Right kidney (tissue), 1 donor: ENCODE results near the gene SLC22A31.
A peak's percentile ranks its signal among the peaks of the same experiment; 100 is the strongest.
"Not testable (repeated sequence)": the region's sequence is repeated elsewhere in the genome, so short reads cannot be mapped to it uniquely, and the experiment has no call there.

Experiments used
- DNase-seq: peaks from one replicate; pipeline ENCODE4 v3.0.0-alpha.2; 2016

Gene SLC22A31

DNA sequence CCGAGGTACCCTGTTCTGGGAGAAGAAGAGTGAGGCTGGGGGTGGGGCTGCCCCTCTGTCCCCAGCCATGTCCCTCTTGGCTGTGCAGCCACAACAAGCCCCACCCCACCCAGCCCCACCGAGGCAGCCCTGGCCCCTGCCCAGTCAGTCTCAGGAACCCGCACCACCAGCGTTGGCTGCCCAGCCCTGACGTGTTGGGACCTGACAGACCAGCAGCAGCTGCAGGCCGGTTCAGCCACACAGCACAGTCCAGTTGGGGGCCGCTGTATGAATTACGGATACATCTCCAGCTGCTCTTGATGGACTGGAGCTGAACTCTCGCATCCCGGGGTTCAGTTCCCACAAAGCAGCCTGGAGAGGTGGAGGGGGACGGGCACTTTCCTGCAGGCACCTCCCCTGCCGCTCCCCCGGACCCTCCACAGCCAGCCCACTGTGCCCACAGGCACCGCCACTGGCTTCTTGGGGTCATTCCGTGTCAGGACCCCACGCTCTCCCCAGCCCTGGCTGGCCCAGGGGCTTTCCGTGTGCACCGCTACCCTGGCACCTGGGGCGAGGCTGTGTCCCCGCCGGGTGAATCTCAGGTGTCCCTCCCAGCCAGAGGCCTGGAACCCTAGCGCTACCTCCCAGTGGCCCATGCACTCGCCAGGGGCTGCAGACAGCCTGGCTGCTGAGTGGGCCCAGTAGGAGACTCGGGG is 21.7 kb downstream of the SLC22A31 start:
- no peak for DNase-seq

GRCh38 chr16:89177501-89177900 is 22.8 kb downstream of the SLC22A31 start:
- no peak for DNase-seq

DNA sequence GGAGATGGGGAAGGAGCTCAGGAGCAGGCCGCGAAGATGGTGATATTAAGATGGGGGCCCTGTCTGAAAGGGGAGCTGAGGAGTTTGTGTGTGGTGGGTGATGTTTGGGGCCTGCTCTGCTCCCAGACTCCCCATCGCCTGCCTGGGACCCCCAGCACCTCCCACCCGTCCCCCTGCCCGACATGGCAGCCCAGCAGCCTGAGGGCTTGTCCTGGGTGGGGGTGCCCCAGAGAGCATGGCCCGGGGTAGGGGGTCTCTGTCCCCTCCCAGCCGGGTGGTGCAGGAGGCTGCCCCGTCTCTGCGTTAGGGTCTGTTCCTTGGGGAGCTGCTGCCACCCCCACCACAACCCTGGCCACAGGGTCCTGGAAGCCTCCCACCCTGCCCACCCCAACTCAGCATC is 23.6 kb downstream of the SLC22A31 start:
- no peak for DNase-seq

DNA sequence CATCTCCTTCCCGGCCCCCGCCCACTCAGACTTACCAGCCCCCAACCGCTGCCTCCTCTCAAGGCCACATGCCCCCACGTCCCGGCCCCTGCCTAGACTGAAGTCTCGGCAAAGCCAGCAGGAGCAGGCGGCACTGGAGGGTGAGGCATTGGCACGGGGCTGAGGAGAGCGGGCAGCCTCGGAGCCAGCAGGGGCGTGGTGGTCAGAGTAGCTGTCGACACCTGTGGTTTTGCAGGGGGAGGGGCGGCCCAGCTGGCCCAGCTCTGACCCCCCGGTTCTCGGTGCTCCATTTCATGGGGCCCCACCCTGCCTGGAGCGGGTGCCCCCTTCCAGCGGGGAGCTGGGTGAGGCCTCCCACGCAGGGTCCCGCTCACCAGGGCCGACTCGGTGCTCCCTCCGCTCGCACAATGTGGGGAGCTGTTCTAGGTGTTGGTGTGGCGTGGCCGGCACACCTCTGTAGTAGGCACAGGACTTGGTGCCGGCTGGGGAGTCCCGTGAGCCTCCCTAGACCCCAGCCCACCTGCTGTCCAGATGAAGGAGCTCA is 24.1 kb downstream of the SLC22A31 start:
- DNase-seq: no peak

- no peak for DNase-seq
Observed at GRCh38 chr16:89175280-89176146, 24.8 kb downstream of the SLC22A31 start.

DNA sequence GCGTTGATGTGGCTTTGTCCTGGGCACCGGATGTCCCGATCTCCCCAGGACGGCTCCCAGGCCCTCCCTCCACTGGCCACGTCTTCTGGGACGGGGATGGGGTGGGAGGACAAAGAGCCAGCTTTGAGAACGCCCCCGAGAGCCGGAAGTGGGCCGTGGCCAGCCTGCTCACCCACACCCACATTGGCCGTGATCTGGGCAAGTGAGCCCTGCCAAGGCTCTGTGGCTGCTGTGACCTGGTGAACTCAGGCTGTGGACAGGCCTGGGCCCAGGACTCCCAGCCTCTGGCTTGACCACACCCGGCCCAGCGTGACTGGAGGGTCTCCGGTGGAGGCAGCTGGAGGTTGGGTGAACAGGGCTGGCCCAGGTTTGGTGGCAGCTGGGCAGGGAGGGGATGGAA is 25.5 kb downstream of the SLC22A31 start:
- DNase-seq: no peak

DNA sequence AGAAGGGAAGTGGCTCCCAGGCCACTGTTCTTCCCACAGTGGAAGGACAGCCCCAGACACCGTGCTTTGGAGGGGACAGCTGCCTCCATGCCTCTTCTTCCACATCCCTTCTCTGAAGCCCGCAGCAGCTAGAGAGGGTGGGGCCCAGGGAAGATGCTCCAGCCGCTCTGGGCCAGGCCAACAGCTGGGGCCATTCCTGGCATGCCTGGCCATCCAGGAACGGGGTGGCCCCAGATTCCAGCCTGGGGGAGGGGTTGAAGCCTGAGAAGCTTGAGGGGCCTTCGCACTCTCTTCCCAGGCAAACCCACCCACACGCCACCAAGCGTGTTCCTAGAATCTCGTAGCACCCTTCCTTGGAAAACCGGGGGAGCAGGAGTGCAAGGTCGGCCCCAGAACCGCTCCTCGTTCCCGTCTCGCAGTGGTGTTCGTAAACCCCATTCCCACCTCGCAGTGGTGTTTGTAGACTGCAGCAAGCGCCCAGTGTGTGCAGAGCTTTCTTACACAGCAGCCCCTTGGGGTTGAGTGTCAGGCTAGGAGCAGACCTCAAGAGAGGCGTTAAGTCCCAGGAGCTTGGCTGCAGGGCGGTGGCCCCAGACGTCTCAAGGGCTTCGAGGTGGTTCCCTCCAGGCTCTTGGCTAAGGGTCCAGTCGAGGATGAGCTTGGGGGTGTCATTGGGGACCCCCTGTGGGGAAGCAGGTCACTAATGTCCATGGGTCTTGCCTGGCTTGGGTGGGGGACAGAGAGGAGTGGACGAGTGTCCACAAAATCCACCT is 26.1 kb downstream of the SLC22A31 start:
- DNase-seq: no peak

DNA sequence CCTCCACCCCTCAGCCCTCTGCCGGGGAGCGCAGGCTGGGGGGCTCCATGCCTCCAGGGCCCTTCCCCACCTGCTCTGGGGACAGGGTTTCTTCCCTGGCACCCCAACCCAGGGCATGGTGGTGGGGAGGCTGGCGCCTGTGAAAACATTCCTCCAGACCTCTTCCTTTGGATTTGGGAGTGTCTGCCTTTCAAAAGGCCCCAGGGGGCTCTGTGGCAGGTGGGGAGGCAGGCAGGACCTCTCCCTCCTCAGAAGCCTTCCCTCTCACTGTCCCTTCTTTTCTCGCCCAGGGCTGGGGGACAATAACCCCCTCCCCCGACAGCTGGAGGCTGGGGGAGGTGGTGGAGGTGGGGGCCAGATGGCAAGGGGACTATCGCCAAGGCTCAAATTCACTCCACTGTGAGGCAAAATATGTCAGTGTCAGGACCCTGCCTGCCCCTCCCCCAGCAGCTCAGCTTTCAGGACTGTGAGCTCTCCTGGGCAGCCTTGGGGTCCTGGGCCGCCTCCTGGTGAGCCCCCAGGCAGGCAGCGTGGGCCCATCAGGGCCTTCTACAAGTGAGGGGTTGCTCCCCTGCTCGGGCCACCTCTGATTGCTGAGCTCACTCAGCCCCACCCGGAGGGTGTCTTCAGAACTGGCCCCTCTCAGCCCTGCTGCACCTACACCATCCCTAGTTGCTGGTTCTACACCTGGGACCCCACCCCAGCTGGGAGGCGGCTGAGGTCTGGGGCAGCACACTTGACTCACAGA is 27.0 kb downstream of the SLC22A31 start:
- peak; percentile 58 for DNase-seq

- peak; percentile 61 for DNase-seq
Observed at GRCh38 chr16:89172528-89173173, 27.7 kb downstream of the SLC22A31 start.

GRCh38 chr16:89172171-89172527 is 28.2 kb downstream of the SLC22A31 start:
- DNase-seq: no peak

DNA sequence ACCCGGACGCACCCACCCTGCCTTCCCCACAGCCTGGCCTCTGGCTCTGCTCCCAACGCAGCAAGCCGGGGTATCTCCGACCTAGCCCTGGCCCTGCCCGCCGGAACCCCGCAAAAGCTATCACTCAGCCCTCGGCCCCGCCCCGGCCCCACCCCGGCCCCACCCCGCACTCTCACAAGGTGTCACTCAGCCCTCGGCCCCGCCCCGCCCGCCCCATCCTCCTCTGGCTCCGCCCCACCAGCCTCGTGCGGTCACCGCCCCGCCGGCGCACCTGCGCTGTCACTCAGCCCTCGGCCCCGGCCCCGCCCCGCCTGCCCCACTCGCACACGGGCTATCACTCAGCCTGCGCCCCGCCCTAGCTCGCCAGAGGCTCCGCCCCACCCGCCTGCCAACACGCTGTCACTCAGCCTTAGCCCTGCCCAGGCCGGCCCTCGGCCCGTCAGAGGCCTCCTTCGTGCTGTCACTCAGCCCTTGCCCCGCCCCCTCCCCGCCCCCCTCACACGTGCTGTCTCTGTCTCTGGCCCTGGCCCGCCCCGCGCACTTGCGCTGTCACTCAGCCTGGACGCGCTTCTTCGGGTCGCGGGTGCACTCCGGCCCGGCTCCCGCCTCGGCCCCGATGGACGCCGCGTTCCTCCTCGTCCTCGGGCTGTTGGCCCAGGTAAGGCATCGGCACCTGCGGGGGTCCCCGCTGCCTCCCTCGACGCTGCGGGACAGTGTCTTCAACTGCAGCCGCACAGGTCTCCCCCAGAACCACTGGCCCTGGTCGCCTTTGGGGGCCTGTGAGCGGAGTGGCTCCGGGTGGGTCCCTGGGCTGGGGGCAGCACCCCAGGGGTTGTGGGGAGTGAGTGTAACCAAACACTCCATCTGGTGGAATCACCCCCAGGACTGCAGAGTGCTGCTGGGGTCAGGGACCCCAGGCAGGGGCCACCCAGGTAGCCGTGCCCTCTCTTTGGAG is 28.8 kb downstream of the SLC22A31 start, which contains the start of gene CDH15:
Gene CDH15, plus strand, starts transcription at position 533 of the 955 bp plus-strand sequence. Its CDS starts 84 bp downstream, at position 617.
- peak; percentile 62 for DNase-seq

DNA sequence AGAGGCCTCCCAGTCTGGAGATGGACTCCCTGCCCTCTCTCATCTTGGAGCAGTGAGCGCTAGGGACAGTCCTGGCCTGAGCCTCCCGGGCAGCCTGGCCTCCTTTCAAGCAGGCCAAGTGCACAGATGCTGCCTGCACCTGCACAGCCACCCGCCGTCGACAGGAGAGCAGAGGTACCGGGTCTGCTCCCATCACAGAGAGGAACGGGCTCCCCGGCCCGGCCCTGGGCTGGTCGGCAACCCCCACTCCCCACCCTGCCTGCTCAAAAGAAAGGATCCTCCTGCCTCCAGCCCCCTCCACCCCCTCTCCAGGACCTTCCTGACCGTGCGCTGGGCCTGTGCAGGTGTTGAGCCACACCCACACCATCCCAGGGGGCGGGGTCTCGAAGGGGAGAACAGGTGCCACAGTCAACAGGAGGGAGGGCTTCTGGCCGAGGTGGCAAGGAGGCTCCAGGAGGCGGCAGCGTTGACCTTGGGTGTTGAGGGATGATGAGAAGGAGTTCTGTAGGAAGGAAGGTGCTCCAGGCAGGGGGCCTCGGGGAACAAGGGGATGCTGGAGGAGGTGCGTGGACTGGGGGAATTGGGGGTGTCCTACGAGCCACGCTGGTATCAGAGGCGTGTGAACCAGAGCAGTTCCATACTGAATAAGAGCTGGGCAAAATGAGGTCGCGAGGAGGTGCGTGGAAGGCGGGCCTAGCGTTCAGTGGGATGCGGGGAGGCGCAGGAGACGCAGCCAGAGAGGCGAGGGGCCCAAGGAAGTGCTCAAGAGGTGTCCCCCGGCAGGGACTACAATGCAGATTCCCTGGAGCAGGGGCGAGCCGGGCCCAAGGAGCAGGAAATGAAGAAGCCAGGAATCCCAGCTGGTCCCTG is 29.8 kb downstream of the SLC22A31 start:
- no peak for DNase-seq

DNA sequence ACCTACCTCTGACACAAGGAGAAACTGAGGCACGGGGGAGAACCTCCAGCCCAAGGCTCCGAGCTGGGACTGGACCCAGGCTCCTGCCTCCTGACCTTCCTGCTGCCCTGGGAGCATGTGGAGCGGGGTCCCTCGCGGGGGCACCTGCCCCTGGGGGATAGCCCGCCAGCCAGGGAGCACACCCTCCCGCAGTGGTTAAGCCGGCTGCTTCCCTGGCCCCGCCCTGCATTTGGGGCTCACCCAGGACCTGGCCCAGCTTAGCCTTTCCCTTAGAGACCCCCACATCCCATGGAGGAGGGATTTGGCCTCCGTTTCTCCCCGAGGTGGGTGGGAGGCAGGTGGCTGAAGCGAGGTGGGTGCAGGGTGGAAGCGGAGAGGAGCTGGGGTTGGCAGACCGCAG is 30.6 kb downstream of the SLC22A31 start:
- DNase-seq: no peak

DNA sequence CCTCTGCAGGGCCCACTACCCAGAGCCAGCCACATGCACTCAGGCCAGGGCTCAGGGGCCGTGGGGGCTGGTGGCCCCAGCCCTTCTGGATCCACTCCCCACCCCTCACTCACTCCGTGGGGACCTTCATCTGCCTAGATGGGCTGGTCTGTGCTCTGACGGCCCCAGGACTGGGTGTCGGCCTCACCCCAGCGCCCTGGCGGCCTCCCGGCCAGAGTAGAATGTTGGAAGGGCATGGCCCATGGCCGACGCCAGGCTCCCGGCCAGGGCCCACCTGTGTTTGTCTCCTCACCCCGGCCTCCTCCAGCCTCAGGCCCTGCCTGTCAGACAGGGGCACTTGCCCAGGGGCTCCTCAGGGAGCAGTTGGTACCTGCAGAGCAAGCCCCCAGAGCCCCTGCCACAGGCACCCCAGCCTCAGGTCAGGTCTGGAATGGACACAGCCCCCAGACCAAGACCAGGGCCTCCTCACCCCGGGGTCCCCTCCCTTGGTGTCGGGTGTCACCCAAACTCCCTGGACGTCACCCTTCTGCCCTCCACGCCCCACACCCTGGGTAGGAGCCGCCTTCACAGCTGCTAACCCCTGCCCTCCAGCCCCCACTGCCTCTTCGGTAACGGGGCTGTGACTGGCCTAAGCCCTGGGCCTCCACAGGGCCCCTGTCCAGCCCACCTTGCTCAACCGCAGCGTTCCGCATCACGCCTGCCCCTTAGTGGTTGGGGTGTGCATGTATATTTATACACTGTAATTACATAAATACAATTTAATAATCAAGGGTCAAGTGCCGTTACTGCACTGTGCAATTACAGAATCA is 31.8 kb downstream of the SLC22A31 start:
- DNase-seq: no peak

DNA sequence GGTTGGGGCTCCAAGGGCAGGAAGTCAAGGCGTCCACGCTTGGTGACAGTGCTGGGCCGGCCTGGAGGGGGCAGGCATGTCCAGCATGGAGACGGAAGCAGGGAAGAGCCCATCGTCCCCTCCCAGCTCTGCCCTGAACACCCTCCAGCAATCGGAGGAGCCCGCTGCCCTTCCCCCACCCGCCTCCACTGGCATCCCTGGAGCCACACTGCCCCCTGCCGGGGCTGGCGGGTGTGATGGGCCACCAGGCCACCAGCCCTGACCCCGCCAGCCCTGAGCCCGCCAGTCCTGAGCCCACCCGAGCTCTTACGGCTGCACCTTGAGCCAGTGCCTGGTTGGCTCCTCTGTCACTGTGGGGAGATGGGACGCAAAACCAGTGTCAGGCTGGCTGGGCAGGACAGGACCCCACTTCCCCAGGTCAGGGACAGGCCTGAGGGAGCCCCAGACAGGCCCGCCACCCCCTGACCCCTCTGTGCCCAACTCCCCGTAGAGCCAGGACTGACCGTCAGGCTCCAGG is 32.9 kb downstream of the SLC22A31 start:
- DNase-seq: peak; percentile 70

GRCh38 chr16:89166696-89167424 is 33.5 kb downstream of the SLC22A31 start:
- DNase-seq: no peak

GRCh38 chr16:89165681-89165979 is 34.7 kb downstream of the SLC22A31 start:
- DNase-seq: not testable (repeated sequence)
